Measurements from ENCODE around the gene STK32B. TPM values are rescaled to one million over a fixed set of nuclear protein-coding genes. Genes with fewer than 3 reads are reported as not detected.

The STK32B gene
- total and polyA plus RNA-seq, 2 experiments from 2014 or later, result 0.71 to 2.3 TPM

DNA sequence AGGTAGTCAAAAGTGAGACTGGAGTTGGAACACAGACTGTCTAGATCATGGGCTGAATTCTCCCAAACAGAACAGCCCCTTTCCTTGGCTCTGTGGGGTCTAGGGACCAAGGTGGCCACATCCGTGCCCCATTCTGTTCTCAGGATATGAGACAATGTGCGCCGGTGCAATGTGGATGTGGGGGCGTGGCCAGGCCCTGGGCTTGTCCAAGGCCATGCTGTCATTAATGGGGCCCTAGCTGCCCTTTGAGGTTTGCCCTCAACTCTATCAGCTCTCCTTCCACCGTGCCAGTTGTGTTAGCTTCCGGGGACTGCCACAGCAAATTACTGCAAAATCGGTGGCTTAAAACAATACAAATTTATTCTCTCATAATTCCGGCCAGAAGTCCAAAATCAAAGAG, 344.5 kb downstream of the STK32B start:
- peaks cover 7% of the 10 kb centered on the region for H3K27me3 Mint-ChIP-seq (ENCODE audit: insufficient read depth, low read depth, poor library complexity)
- H3F3A ChIP-seq (replicated peaks; ENCODE audit: low read depth), result no peaks in the 10 kb centered on the region
- H3K27me3 ChIP-seq (ENCODE audit: insufficient read depth), result no peaks in the 10 kb centered on the region
- TF ChIP-seq JUNB (IDR thresholded peaks at IDR 0.05; ENCODE audit: unreplicated experiment) (no peak), POLR2AphosphoS5 (IDR thresholded peaks at IDR 0.05; ENCODE audit: low read depth) (no peak), CTCF (conservative IDR thresholded peaks at IDR 0.05; ENCODE audit: low read depth in 2 of 2) (no peak), REST (IDR thresholded peaks at IDR 0.05; ENCODE audit: unreplicated experiment) (no peak), ZNF331 (CRISPR knock-in tag; IDR thresholded peaks at IDR 0.05; ENCODE audit: low read depth) (no peak), ZNF114 (CRISPR knock-in tag; IDR thresholded peaks at IDR 0.05) (no peak), NANOG (IDR thresholded peaks at IDR 0.05; ENCODE audit: borderline replicate concordance) (no peak), STAT1 (IDR thresholded peaks at IDR 0.05; ENCODE audit: unreplicated experiment) (no peak), CREB1 (CRISPR knock-in tag; IDR thresholded peaks at IDR 0.05; ENCODE audit: low read depth) (no peak), EZH2 (IDR thresholded peaks at IDR 0.05; ENCODE audit: low read depth, unreplicated experiment) (no peak), EZH2phosphoT487 (IDR thresholded peaks at IDR 0.05; ENCODE audit: unreplicated experiment) (no peak)
- TF ChIP-seq, protein P1, sequence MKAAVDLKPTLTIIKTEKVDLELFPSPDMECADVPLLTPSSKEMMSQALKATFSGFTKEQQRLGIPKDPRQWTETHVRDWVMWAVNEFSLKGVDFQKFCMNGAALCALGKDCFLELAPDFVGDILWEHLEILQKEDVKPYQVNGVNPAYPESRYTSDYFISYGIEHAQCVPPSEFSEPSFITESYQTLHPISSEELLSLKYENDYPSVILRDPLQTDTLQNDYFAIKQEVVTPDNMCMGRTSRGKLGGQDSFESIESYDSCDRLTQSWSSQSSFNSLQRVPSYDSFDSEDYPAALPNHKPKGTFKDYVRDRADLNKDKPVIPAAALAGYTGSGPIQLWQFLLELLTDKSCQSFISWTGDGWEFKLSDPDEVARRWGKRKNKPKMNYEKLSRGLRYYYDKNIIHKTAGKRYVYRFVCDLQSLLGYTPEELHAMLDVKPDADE (IDR thresholded peaks at IDR 0.05), result no peak
- TF ChIP-seq, protein P2, sequence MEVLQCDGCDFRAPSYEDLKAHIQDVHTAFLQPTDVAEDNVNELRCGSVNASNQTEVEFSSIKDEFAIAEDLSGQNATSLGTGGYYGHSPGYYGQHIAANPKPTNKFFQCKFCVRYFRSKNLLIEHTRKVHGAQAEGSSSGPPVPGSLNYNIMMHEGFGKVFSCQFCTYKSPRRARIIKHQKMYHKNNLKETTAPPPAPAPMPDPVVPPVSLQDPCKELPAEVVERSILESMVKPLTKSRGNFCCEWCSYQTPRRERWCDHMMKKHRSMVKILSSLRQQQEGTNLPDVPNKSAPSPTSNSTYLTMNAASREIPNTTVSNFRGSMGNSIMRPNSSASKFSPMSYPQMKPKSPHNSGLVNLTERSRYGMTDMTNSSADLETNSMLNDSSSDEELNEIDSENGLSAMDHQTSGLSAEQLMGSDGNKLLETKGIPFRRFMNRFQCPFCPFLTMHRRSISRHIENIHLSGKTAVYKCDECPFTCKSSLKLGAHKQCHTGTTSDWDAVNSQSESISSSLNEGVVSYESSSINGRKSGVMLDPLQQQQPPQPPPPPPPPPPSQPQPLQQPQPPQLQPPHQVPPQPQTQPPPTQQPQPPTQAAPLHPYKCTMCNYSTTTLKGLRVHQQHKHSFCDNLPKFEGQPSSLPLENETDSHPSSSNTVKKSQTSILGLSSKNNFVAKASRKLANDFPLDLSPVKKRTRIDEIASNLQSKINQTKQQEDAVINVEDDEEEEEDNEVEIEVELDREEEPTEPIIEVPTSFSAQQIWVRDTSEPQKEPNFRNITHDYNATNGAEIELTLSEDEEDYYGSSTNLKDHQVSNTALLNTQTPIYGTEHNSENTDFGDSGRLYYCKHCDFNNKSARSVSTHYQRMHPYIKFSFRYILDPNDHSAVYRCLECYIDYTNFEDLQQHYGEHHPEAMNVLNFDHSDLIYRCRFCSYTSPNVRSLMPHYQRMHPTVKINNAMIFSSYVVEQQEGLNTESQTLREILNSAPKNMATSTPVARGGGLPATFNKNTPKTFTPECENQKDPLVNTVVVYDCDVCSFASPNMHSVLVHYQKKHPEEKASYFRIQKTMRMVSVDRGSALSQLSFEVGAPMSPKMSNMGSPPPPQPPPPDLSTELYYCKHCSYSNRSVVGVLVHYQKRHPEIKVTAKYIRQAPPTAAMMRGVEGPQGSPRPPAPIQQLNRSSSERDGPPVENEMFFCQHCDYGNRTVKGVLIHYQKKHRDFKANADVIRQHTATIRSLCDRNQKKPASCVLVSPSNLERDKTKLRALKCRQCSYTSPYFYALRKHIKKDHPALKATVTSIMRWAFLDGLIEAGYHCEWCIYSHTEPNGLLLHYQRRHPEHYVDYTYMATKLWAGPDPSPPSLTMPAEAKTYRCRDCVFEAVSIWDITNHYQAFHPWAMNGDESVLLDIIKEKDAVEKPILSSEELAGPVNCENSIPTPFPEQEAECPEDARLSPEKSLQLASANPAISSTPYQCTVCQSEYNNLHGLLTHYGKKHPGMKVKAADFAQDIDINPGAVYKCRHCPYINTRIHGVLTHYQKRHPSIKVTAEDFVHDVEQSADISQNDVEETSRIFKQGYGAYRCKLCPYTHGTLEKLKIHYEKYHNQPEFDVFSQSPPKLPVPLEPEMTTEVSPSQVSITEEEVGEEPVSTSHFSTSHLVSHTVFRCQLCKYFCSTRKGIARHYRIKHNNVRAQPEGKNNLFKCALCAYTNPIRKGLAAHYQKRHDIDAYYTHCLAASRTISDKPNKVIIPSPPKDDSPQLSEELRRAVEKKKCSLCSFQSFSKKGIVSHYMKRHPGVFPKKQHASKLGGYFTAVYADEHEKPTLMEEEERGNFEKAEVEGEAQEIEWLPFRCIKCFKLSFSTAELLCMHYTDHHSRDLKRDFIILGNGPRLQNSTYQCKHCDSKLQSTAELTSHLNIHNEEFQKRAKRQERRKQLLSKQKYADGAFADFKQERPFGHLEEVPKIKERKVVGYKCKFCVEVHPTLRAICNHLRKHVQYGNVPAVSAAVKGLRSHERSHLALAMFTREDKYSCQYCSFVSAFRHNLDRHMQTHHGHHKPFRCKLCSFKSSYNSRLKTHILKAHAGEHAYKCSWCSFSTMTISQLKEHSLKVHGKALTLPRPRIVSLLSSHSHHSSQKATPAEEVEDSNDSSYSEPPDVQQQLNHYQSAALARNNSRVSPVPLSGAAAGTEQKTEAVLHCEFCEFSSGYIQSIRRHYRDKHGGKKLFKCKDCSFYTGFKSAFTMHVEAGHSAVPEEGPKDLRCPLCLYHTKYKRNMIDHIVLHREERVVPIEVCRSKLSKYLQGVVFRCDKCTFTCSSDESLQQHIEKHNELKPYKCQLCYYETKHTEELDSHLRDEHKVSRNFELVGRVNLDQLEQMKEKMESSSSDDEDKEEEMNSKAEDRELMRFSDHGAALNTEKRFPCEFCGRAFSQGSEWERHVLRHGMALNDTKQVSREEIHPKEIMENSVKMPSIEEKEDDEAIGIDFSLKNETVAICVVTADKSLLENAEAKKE (CRISPR knock-in tag; IDR thresholded peaks at IDR 0.05), result no peak
- H3K79me2 ChIP-seq (replicated peaks; ENCODE audit: insufficient read depth), result no peaks in the 10 kb centered on the region
- H4K20me1 ChIP-seq (replicated peaks; ENCODE audit: insufficient read depth), result no peaks in the 10 kb centered on the region
- no peaks in the 10 kb centered on the region for H3K4me1 ChIP-seq (ENCODE audit: insufficient read depth)
- H3K4me2 ChIP-seq, result no peak overlapping the region
- H3K9me2 ChIP-seq (ENCODE audit: insufficient read depth), result no peaks in the 10 kb centered on the region
- H3K9me3 Mint-ChIP-seq, result peaks cover 4% of the 10 kb centered on the region; the same call in 2 of the 3 replicates
- ATAC-seq, result no peak
- no peaks in the 10 kb centered on the region for H3K36me3 ChIP-seq (ENCODE audit: insufficient read depth)
- H3K27ac Mint-ChIP-seq, result no peak overlapping the region
- no peak overlapping the region for H3K27ac ChIP-seq (ENCODE audit: low read depth)
- H3K4me3 Mint-ChIP-seq, result no peak overlapping the region
- peaks cover 7% of the 10 kb centered on the region for H3K4me1 Mint-ChIP-seq
- H2AFZ ChIP-seq, result no peak overlapping the region
- DNase-seq (ENCODE audit: low spot score), result no peak
- H3K36me3 Mint-ChIP-seq (ENCODE audit: low read depth), result no peaks in the 10 kb centered on the region
- no peak overlapping the region for H3K4me3 ChIP-seq
